BLaER1 treated with 17β-estradiol and CSF1 and Interleukin-3, amounts not matched to agents 10 nM and 100 nM (cell line): ENCODE results near the gene GPN2.
"Not testable (repeated sequence)": the region's sequence is repeated elsewhere in the genome, so short reads cannot be mapped to it uniquely, and the experiment has no call there.

Experiments
- H3K27ac ChIP-seq, 11 experiments: shearing (Covaris generic); formaldehyde crosslinking; 2 replicates each; pipeline ENCODE4 v1.8.1; 2022
- H3K27me3 ChIP-seq, 11 experiments: shearing (Covaris generic); formaldehyde crosslinking; 2 replicates each; pipeline ENCODE4 v1.8.1; 2022
- H3K36me3 ChIP-seq, 11 experiments: shearing (Covaris generic); formaldehyde crosslinking; 2 replicates each; pipeline ENCODE4 v1.8.1; 2022
- H3K4me1 ChIP-seq, 10 experiments: shearing (Covaris generic); formaldehyde crosslinking; 2 replicates each; pipeline ENCODE4 v1.8.1; 2022
- H3K4me2 ChIP-seq, 11 experiments: shearing (Covaris generic); formaldehyde crosslinking; 2 replicates each; pipeline ENCODE4 v1.8.1; 2022
- H3K4me3 ChIP-seq, 10 experiments: shearing (Covaris generic); formaldehyde crosslinking; 2 replicates each; pipeline ENCODE4 v1.8.1; 2022
- H3K9ac ChIP-seq, 11 experiments: shearing (Covaris generic); formaldehyde crosslinking; 2 replicates each; pipeline ENCODE4 v1.8.1; 2022
- H3K9me3 ChIP-seq, 11 experiments: shearing (Covaris generic); formaldehyde crosslinking; replicated peaks in 1 of 11; 2 replicates each; pipeline ENCODE4 v1.8.1; 2022
- H4K20me1 ChIP-seq, 11 experiments: shearing (Covaris generic); formaldehyde crosslinking; 2 replicates each; pipeline ENCODE4 v1.8.1; 2022
- Cebpa-rat ChIP-seq, 11 experiments: shearing (Covaris generic); IDR thresholded peaks; 2 replicates each; pipeline ENCODE4 v1.8.1; 2022

Gene GPN2

DNA sequence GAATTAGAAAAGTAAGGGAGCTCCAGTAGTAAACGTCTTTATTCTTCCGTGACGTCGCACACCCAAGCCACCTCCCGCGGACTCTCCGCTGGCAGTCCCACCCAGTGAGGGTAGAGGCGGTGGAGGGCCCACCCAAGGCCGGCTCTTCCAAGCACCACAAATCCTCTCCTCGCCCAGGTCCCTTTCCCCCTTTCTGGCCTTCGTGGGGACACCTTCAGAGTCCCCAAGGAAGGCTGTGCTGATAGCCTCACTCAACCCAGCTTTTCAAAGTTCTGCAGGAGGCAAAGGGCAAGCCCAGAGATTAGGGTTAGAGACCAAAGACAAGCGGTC is 349 bp upstream of the GPN2 start:
- Histone ChIP-seq H4K20me1 (peaks cover 12 to 56% (median 38%) of the 10 kb centered on the region in 11 experiments; a peak in 16 of 22 replicates), H3K4me1 (peaks cover 14 to 28% (median 24%) of the 10 kb centered on the region in 10 experiments), H3K4me2 (peak overlapping the region; percentile 86 to 98 (median 95)), H3K4me3 (peak overlapping the region; percentile 81 to 99 (median 90)), H3K27ac (peak overlapping the region; percentile 81 to 93 (median 87)), H3K36me3 (peaks cover 67 to 87% (median 78%) of the 10 kb centered on the region in 11 experiments), H3K27me3 (no peaks in the 10 kb centered on the region), H3K9me3 (no peaks in the 10 kb centered on the region), H3K9ac (peak overlapping the region; percentile 88 to 97 (median 92))
- no peak for TF ChIP-seq Cebpa-rat (IDR thresholded peaks at IDR 0.05)

DNA sequence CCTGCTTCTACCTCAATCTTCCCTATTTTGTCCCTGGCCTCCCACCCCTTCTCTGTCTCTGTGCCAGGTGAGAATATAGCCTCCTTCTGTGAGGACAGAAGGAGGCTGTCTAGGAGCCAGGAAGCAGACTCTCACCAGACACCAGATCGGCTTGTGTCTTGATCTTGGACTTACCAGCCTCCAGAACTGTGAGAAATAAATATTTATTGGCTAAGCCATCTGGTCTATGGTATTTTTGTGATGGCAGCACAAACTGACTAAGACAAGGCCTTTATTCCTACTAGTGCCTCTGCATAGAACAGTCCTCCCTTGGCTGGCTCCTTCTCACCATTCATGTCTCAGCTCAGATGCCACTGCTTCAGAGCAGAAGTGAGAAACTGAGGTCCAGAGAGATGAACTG is 1.9 kb downstream of the GPN2 start:
- Histone ChIP-seq H3K9ac (peak overlapping the region; percentile 19 to 97 (median 91); a peak in 17 of 22 replicates), H3K4me3 (0 out of 20 replicates have a peak overlapping the region, but pooled peaks of 1 of the 10 experiments have one; percentile 99), H3K4me1 (peaks cover 14 to 25% (median 22%) of the 10 kb centered on the region in 10 experiments), H3K4me2 (peak overlapping the region in 8 of 11 experiments; percentile 86 to 98 (median 95); a peak in 13 of 22 replicates), H3K27me3 (no peaks in the 10 kb centered on the region), H3K27ac (no peak overlapping the region; a peak in 1 of 22 replicates), H4K20me1 (peaks cover 12 to 63% (median 42%) of the 10 kb centered on the region in 11 experiments; a peak in 16 of 22 replicates), H3K36me3 (peaks cover 67 to 87% (median 78%) of the 10 kb centered on the region in 11 experiments), H3K9me3 (no peaks in the 10 kb centered on the region)
- TF ChIP-seq Cebpa-rat (IDR thresholded peaks at IDR 0.05) = no peak

DNA sequence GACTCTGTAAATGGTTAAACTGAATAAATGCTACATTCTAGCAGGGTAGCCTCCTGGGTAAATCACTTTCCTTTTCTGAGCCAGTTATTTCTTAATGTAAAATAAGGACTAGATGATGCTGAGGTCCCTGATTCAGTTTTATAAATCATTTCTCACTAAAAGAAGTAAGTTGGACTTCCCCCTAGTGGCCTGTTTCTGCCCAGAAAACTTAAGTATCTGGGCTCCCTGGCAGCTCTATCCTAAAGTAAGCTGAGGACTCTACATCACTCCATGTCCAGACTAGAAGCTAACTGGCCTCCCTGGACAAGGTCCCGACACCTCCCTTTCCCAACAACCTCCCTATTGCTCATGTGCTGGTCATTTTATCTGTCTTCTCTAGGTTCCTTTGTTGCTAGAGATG is 3.0 kb downstream of the GPN2 start:
- H3K36me3 ChIP-seq = peaks cover 67 to 87% (median 78%) of the 10 kb centered on the region in 11 experiments
- no peak for TF ChIP-seq Cebpa-rat (IDR thresholded peaks at IDR 0.05)
- no peaks in the 10 kb centered on the region for H3K27me3 ChIP-seq
- no peak overlapping the region for H3K4me3 ChIP-seq
- H3K4me1 ChIP-seq = peaks cover 14 to 25% (median 22%) of the 10 kb centered on the region in 10 experiments
- no peaks in the 10 kb centered on the region for H3K9me3 ChIP-seq
- H4K20me1 ChIP-seq = peaks cover 12 to 74% (median 50%) of the 10 kb centered on the region in 11 experiments; a peak in 16 of 22 replicates
- H3K4me2 ChIP-seq = no peak overlapping the region
- no peak overlapping the region for H3K27ac ChIP-seq
- H3K9ac ChIP-seq = 0 out of 22 replicates have a peak overlapping the region, but pooled peaks of 1 of the 11 experiments have one; percentile 34

DNA sequence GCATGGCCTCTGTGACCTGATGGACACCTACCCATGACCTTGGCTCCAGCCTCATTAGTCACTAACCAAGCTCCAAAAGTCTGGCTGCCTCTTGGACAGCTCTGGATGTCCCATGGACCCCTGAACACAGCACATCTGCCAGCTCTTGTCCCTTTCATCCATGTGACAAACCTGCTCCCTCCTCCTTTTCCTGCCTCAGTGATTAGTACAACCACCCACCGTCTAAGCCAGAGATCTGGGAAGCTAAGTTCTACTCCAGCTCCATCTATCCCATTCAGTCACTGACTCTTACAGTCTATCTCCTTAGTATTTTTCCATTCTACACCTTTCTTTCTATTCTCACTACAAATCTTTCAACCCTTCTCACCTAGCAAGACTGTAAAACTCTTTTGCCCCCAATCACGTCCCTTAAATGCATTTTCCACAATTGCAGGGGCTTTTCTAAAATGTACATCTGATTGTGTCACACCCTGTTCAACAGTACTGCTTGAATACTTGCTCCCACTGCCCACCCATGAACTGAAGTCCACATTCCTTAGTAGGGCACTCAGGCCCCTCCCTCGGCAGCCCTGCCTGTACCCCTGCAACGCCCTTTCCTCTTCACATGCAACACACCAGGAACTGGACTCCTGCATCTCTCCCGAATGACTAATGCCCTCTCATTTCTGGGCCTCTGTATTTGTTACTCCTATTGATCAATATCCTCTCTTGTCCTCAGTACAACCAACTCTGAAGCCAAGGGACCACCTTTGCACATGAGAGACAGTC is 7.2 kb downstream of the GPN2 start:
- H3K4me3 ChIP-seq = no peak overlapping the region
- no peak for TF ChIP-seq Cebpa-rat (IDR thresholded peaks at IDR 0.05)
- no peak overlapping the region for H3K27ac ChIP-seq
- no peaks in the 10 kb centered on the region for H3K27me3 ChIP-seq
- H3K9me3 ChIP-seq = no peaks in the 10 kb centered on the region
- H3K36me3 ChIP-seq = peaks cover 90 to 99% (median 96%) of the 10 kb centered on the region in 11 experiments
- H3K9ac ChIP-seq = no peak overlapping the region; a peak in 2 of 22 replicates
- H3K4me2 ChIP-seq = no peak overlapping the region
- peaks cover 10 to 93% (median 63%) of the 10 kb centered on the region in 11 experiments; a peak in 18 of 22 replicates for H4K20me1 ChIP-seq
- peaks cover 0 to 2% (median 0%) of the 10 kb centered on the region in 10 experiments; a peak in 5 of 20 replicates for H3K4me1 ChIP-seq

DNA sequence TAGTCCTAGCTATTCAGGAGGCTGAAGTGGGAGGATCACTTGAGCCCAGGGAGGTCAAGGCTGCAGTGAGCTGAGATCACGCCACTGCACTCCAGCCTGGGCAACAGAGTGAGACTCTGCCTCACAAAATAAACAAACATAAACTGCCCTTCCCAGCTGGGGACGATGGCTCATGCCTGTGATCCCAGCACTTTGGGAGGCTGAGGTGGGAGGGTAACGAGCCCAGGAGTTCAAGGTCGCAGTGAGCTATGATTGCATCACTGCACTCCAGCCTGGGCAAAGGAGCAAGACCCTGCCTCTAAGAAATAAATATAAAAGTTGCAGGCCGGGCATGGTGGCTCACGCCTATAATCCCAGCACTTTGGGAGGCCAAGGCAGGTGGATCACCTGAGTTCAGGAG is 8.5 kb downstream of the GPN2 start:
- H3K4me2 ChIP-seq, H3K4me1 ChIP-seq, H3K27ac ChIP-seq, H3K9me3 ChIP-seq, H3K4me3 ChIP-seq, H3K9ac ChIP-seq, H3K27me3 ChIP-seq: not testable (repeated sequence)
- H4K20me1 ChIP-seq = peaks cover 6 to 91% (median 54%) of the 10 kb centered on the region in 11 experiments; a peak in 18 of 22 replicates
- peaks cover 94 to 99% (median 97%) of the 10 kb centered on the region in 11 experiments for H3K36me3 ChIP-seq

DNA sequence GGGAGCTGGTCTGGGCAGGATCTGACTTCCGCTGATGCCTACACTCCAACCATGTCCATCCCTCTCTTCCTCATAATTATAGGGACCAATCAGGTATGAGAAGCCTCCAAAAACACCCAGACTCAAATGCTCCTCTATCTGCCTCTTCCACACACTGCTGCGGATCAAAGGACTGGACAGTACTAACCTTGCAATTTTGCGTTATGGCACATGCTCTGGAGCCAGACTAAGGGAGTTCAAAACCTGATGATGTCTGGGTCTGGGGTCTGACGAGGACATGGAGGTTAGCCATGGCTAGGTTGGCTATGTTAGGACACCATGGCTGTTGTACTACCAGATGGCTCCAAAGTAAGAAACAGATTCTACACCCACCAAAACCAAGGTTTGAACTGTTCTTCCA is 10.3 kb downstream of the GPN2 start:
- no peak overlapping the region for H3K4me3 ChIP-seq
- peaks cover 85 to 98% (median 96%) of the 10 kb centered on the region in 11 experiments for H3K36me3 ChIP-seq
- H3K4me1 ChIP-seq = no peaks in the 10 kb centered on the region
- H3K9ac ChIP-seq = no peak overlapping the region; a peak in 1 of 22 replicates
- no peak for TF ChIP-seq Cebpa-rat (IDR thresholded peaks at IDR 0.05)
- no peaks in the 10 kb centered on the region for H3K9me3 ChIP-seq
- H3K27me3 ChIP-seq = no peaks in the 10 kb centered on the region
- H3K4me2 ChIP-seq = no peak overlapping the region
- H4K20me1 ChIP-seq = peaks cover 6 to 76% (median 47%) of the 10 kb centered on the region in 11 experiments; a peak in 18 of 22 replicates
- H3K27ac ChIP-seq = no peak overlapping the region

DNA sequence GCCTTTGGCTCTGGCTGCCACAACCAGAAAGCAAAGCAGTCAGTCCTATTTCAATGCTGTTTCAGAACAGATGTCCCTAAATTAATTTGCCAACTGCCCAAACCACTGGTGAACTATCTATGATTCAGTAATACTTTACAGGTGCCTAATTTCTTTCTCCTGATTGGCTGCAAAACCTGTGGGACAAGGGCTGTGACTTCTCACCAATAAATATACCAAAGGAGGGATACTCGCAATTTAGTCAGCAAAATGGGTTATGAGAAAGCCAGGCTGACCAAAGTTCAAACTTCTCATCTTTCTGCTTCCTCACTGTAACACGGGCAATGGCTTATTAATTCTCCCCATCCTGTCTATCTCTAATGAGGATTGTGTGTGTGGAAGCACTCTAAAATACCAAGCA is 12.8 kb downstream of the GPN2 start:
- Histone ChIP-seq H3K4me1 (no peaks in the 10 kb centered on the region), H3K4me2 (no peak overlapping the region), H3K27me3 (no peaks in the 10 kb centered on the region), H3K36me3 (peaks cover 60 to 78% (median 73%) of the 10 kb centered on the region in 11 experiments), H4K20me1 (peaks cover 6 to 53% (median 37%) of the 10 kb centered on the region in 11 experiments; a peak in 18 of 22 replicates), H3K9me3 (no peaks in the 10 kb centered on the region), H3K27ac (no peak overlapping the region), H3K9ac (peak overlapping the region in 5 of 11 experiments; percentile 2 to 48 (median 11); a peak in 4 of 22 replicates), H3K4me3 (no peak overlapping the region)
- TF ChIP-seq Cebpa-rat (IDR thresholded peaks at IDR 0.05) = no peak

DNA sequence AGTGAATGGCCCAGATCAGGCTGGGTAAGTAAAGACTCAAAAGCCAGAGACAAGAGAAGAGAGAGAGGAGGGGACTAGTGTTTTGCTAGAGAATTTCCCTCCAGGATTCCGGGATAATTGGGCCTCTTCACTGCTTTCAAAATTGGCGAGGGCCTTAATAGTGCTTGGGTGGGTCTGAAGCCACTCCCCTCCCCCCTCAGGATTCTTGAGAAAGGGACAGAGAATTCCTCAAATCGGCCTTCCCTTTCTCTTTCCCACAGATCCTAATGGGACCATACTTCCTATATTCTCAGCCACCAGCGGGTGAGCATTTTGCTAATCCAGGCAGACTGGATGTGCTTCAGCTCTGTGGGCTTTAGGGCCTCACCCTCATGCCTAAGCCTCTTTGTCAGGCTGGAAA is 15.2 kb downstream of the GPN2 start:
- Histone ChIP-seq H4K20me1 (peaks cover 6 to 32% (median 17%) of the 10 kb centered on the region in 11 experiments; a peak in 16 of 22 replicates), H3K9ac (peak overlapping the region in 5 of 11 experiments; percentile 2 to 32 (median 17); a peak in 4 of 22 replicates), H3K36me3 (peaks cover 36 to 53% (median 48%) of the 10 kb centered on the region in 11 experiments), H3K9me3 (no peaks in the 10 kb centered on the region), H3K4me1 (no peaks in the 10 kb centered on the region), H3K4me3 (no peak overlapping the region), H3K4me2 (no peak overlapping the region), H3K27ac (no peak overlapping the region), H3K27me3 (no peaks in the 10 kb centered on the region)
- TF ChIP-seq Cebpa-rat (IDR thresholded peaks at IDR 0.05) = no peak

DNA sequence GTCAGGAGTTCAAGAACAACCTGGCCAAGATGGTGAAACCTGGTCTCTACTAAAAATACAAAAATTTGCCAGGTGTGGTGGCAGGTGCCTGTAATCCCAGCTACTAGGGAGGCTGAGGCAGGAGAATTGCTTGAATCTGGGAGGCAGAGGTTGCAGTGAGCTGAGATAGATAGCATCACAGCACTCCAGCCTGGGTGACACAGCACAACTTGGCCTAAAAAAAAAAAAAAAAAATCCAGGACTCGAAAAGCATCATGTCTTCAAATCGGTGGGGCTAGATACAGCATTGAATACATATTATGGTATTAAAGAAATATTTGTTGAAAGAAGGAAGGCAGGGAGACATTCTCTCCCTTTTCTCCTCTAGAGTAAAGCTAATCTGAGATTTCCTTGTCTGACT is 17.0 kb downstream of the GPN2 start:
- not testable (repeated sequence) for H3K9me3 ChIP-seq, H3K9ac ChIP-seq, H3K4me2 ChIP-seq, H3K4me3 ChIP-seq, H3K4me1 ChIP-seq, H3K27ac ChIP-seq, H3K27me3 ChIP-seq
- Histone ChIP-seq H3K36me3 (peaks cover 18 to 35% (median 31%) of the 10 kb centered on the region in 11 experiments), H4K20me1 (peaks cover 0 to 14% (median 10%) of the 10 kb centered on the region in 11 experiments; a peak in 9 of 22 replicates)
